ENCODE results near the gene CCDC148.

Gene CCDC148

GRCh38 chr2:158124896-158125295 lies 331.7 kb downstream of the CCDC148 start:
- no peak for DNase-seq (ENCODE audit: low read depth in 2 of 2)

All from stimulated activated CD8-positive, alpha-beta memory T cell treated with anti-CD3 and anti-CD28 coated beads, Interleukin-2, amount 100 ng/mL, for 48 hours (primary cell).